GM12878 (cell line): Measurements from ENCODE around the gene IFT81. TPM values are rescaled to one million over a fixed set of nuclear protein-coding genes. Genes with fewer than 3 reads are reported as not detected.
A peak's percentile ranks its signal among the peaks of the same experiment; 100 is the strongest.

Source experiments
- ATAC-seq: fragments of 200-7000 bp; cut with Tn5 transposase; 3 replicates; pipeline ENCODE4 v1.9.1; 2020; ENCODE audit warnings: mild to moderate bottlenecking, moderate library complexity
- BruUV-seq: library from RNA; stranded (reverse); fragments of 400-500 nt; replicated peaks from 2 replicates; lab custom pipeline; 2021; lab: Mats Ljungman, UMichigan
- CTCF ChIA-PET: fragments of 300-600 bp; sonication (Branson Sonifier 250); formaldehyde crosslinking; extraction: SDS; loops from one replicate; lab custom pipeline; 2021; ENCODE audit warnings: inconsistent platforms; lab: Yijun Ruan, JAX
- POLR2A ChIA-PET: fragments of 350-600 bp; formaldehyde crosslinking; extraction: SDS; loops from one replicate; lab custom pipeline; 2021; ENCODE audit warnings: inconsistent platforms; lab: Charles Lee
- RAD21 ChIA-PET: fragments of 300-600 bp; sonication (Branson Sonifier 250); formaldehyde crosslinking; loops from one replicate; lab custom pipeline; 2023; ENCODE audit warnings: antibody characterized with exemption; ENCODE audit not compliant: unreplicated experiment; lab: Charles Lee
- SMC1A ChIA-PET: fragments of 300-600 bp; sonication (Branson Sonifier 250); formaldehyde crosslinking; loops from one replicate; lab custom pipeline; 2023; ENCODE audit not compliant: unreplicated experiment, uncharacterized antibody; lab: Charles Lee
- DNase-seq: peaks from one replicate; pipeline ENCODE4 v3.0.0-alpha.2; 2011; ENCODE audit warnings: low read depth, low spot score
- FAIRE-seq: peaks from 3 replicates; lab custom pipeline; 2011; peaks lifted over from hg19 to GRCh38; lab: Jason Lieb, UNC
- H2AFZ ChIP-seq: 2 replicates; pipeline ENCODE4 v1.6.0; 2011; ENCODE audit warnings: low read depth, low read length, control low read depth; ENCODE audit not compliant: control insufficient read depth
- H3K27ac ChIP-seq: 2 replicates; pipeline ENCODE4 v1.5.1; 2011; ENCODE audit warnings: control low read depth; ENCODE audit not compliant: control insufficient read depth, insufficient read depth
- H3K27me3 ChIP-seq, 2 experiments: replicated peaks in 1 of 2; 2 replicates each; pipeline versions ENCODE4 v1.6.0 to v1.6.1; 2011; ENCODE audit warnings: low read length in 1 of 2; ENCODE audit not compliant: control insufficient read depth in 2 of 2, insufficient read depth in 2 of 2
- H3K36me3 ChIP-seq, 2 experiments: 2 replicates each; pipeline ENCODE4 v1.5.1; 2011; ENCODE audit warnings: low read length in 1 of 2; ENCODE audit not compliant: control insufficient read depth in 2 of 2, insufficient read depth in 2 of 2
- H3K4me1 ChIP-seq: 2 replicates; pipeline ENCODE4 v1.6.1; 2011; ENCODE audit warnings: mild to moderate bottlenecking, low read length, moderate library complexity, mixed read lengths; ENCODE audit not compliant: control insufficient read depth, insufficient read depth
- H3K4me2 ChIP-seq: 2 replicates; pipeline ENCODE4 v1.6.0; 2011; ENCODE audit warnings: control low read depth; ENCODE audit not compliant: control insufficient read depth, insufficient read depth
- H3K4me3 ChIP-seq: fragments of 200-600 bp; sonication (generic); 2 replicates; pipeline ENCODE4 v1.5.1; 2016
- H3K79me2 ChIP-seq: 2 replicates; pipeline ENCODE4 v1.6.0; 2011; ENCODE audit warnings: low read length; ENCODE audit not compliant: control insufficient read depth, insufficient read depth
- H3K9ac ChIP-seq: 2 replicates; pipeline ENCODE4 v1.8.0; 2011; ENCODE audit warnings: low read length, control low read depth, mixed read lengths; ENCODE audit not compliant: control insufficient read depth, insufficient read depth
- H3K9me3 ChIP-seq: replicated peaks from 3 replicates; pipeline ENCODE4 v1.5.1; 2011; ENCODE audit warnings: mild to moderate bottlenecking, low read length; ENCODE audit not compliant: control insufficient read depth, insufficient read depth
- H4K20me1 ChIP-seq: 2 replicates; pipeline ENCODE4 v1.6.0; 2011; ENCODE audit not compliant: control insufficient read depth, insufficient read depth
- BMI1 ChIP-seq: fragments of 450-650 bp; IDR thresholded peaks from 2 replicates; pipeline ENCODE4 v1.6.1; 2016; ENCODE audit warnings: mild to moderate bottlenecking, moderate library complexity, borderline replicate concordance
- CBX3 ChIP-seq: fragments of 200-600 bp; sonication (generic); IDR thresholded peaks from 2 replicates; pipeline ENCODE4 v1.6.1; 2016; ENCODE audit warnings: low read depth, borderline replicate concordance
- CTCF ChIP-seq, 3 experiments: IDR thresholded peaks in 2 of 3; conservative IDR thresholded peaks in 1 of 3; 2 replicates each; pipeline ENCODE4 v1.5.1; 2011; ENCODE audit warnings: low read depth in 3 of 3, low read length in 3 of 3, mild to moderate bottlenecking in 3 of 3, control low read depth in 2 of 3, moderate library complexity in 2 of 3, inconsistent platforms in 1 of 3, mixed read lengths in 1 of 3; ENCODE audit not compliant: control insufficient read depth in 2 of 3, insufficient read depth in 1 of 3; ENCODE audit errors: extremely low read depth in 1 of 3
- KDM1A ChIP-seq: fragments of 200-600 bp; sonication (generic); IDR thresholded peaks from 2 replicates; pipeline ENCODE4 v1.6.1; 2016; ENCODE audit warnings: borderline replicate concordance
- MYC ChIP-seq: IDR thresholded peaks from 2 replicates; pipeline ENCODE4 v1.6.1; 2011; ENCODE audit warnings: mild to moderate bottlenecking, low read length, moderate library complexity, inconsistent platforms; ENCODE audit not compliant: insufficient read depth, insufficient replicate concordance, insufficient read length, severe bottlenecking
- NFYA ChIP-seq: IDR thresholded peaks from 2 replicates; pipeline ENCODE4 v1.6.1; 2011; ENCODE audit warnings: low read depth, mild to moderate bottlenecking, low read length, improper control_type of control experiment, borderline replicate concordance
- RB1 ChIP-seq: fragments of 450-650 bp; formaldehyde crosslinking; IDR thresholded peaks from 2 replicates; pipeline ENCODE4 v1.6.1; 2017; ENCODE audit warnings: mild to moderate bottlenecking, borderline replicate concordance
- SMARCA5 ChIP-seq: fragments of 450-650 bp; IDR thresholded peaks from 2 replicates; pipeline ENCODE4 v1.6.1; 2017; ENCODE audit warnings: mild to moderate bottlenecking
- TCF12 ChIP-seq: IDR thresholded peaks from 2 replicates; pipeline ENCODE4 v1.6.1; 2011; ENCODE audit warnings: low read depth, mild to moderate bottlenecking, low read length
- ZBTB11 ChIP-seq: fragments of 450-650 bp; formaldehyde crosslinking; IDR thresholded peaks from 2 replicates; pipeline ENCODE4 v1.5.0; 2022; ENCODE audit warnings: mild to moderate bottlenecking, missing genetic modification characterization
- ZBTB33 ChIP-seq: fragments of 450-650 bp; IDR thresholded peaks from 2 replicates; pipeline ENCODE4 v1.6.1; 2017; ENCODE audit warnings: mild to moderate bottlenecking
- WGBS: methylation state at CpG from one replicate; pipeline ENCODE4 v1.1.6; 2016; ENCODE audit warnings: low lambda C conversion rate; ENCODE audit not compliant: insufficient replicate concordance, insufficient coverage; ENCODE audit errors: missing lambda C conversion rate; 5-methylcytosine and 5-hydroxymethylcytosine counted together
- in situ Hi-C: fragments of 300-500 bp; cut with MboI; formaldehyde crosslinking; loops from 9 replicates; pipeline ENCODE4 v1.14.3; 2018; ENCODE audit warnings: mixed read lengths
- intact Hi-C: fragments of 100-400 bp; cut with micrococcal nuclease; formaldehyde crosslinking; loops from one replicate; pipeline ENCODE4 v1.14.2; 2022; ENCODE audit not compliant: unreplicated experiment
- polyA plus RNA-seq, 11 experiments: library from polyadenylated mRNA; depleted of rRNA in 4 of 11; unstranded in 6 of 11; stranded (reverse) in 5 of 11; fragments of >200 nt; fragmentation: Nextera tagmentation in 4 of 11; fragmentation: Illumina TruSeq in 1 of 11; extraction: Ambion mirVana in 4 of 11; extraction: Trizol in 1 of 11; gene quantifications; 1 replicate in 1 of 11; 2 replicates in 10 of 11; pipeline versions ENCODE4 v1.2.1 to v1.2.3, GENCODE V29; 2011 to 2016; ENCODE audit warnings: inconsistent platforms in 2 of 11, missing spikeins in 2 of 11, low read depth in 1 of 11
- total RNA-seq, 4 experiments: library from RNA; depleted of rRNA in 3 of 4; stranded (reverse); fragments of >200 nt in 3 of 4; fragmentation: Illumina TruSeq in 1 of 4; extraction: Trizol in 1 of 4; gene quantifications; 2 replicates each; pipeline versions ENCODE4 v1.2.1 to v1.2.3, GENCODE V29; 2013 to 2021

Gene IFT81
- total and polyA plus RNA-seq, 10 of the 15 experiments (the other 5 are each of a cell fraction or from before 2014, with no cell fraction given): 4.1 to 9.9 (median 5.6) TPM

- peak; percentile 67 to 81 (median 74) for TF ChIP-seq CTCF (IDR thresholded peaks at IDR 0.05 in 2 of 3, conservative IDR thresholded peaks at IDR 0.05 in 1 of 3; ENCODE audit: control insufficient read depth in 2 of 3, extremely low read depth in 1 of 3, insufficient read depth in 1 of 3, low read depth in 3 of 3, low read length in 3 of 3)
These were observed 121.2 kb downstream of the IFT81 start (continued) for GRCh38 chr12:110245369-110245772.

- no peak for DNase-seq
- Histone ChIP-seq H3K4me3 (no peak overlapping the region), H3K36me3 (no peaks in the 10 kb centered on the region), H3K4me2 (no peak overlapping the region), H3K27ac (no peak overlapping the region), H3K9ac (no peak overlapping the region), H3K4me1 (peaks cover 5% of the 10 kb centered on the region; the same call in 1 of the 2 replicates), H4K20me1 (no peaks in the 10 kb centered on the region), H3K27me3 (no peaks in the 10 kb centered on the region), H2AFZ (no peak overlapping the region), H3K9me3 (no peaks in the 10 kb centered on the region), H3K79me2 (no peaks in the 10 kb centered on the region)
- FAIRE-seq: no peak
- WGBS: 75% methylated on average over 4 of the region's 4 CpGs
- ChIA-PET RAD21 (interaction anchor here (1.2 kb wide), 1 partner anchor 185 kb away, joined by 5 read pairs; no protein-coding TSS in a partner anchor), POLR2A (no interaction called here), SMC1A (no interaction called here), CTCF (interaction anchor here (0.6 to 4.0 kb wide), 5 partner anchors 76 to 147 kb away, joined by 3 to 16 read pairs (median 3); no protein-coding TSS in a partner anchor)
- no peak for TF ChIP-seq CBX3
- TF ChIP-seq TCF12: no peak
- TF ChIP-seq KDM1A: no peak
- no peak for TF ChIP-seq RB1
- no peak for TF ChIP-seq SMARCA5
- TF ChIP-seq NFYA: no peak
- no peak for TF ChIP-seq MYC
- TF ChIP-seq BMI1: no peak
- TF ChIP-seq ZBTB11: no peak
- TF ChIP-seq ZBTB33: no peak
- no peak for ATAC-seq
- no TSS peak for BruUV-seq
- intact Hi-C loops (no loop called here), in situ Hi-C loops (no loop called here)
These were observed 122.6 kb downstream of the IFT81 start for GRCh38 chr12:110246636-110247339.
